Measurements from ENCODE around the gene RPSA.

The RPSA gene

DNA sequence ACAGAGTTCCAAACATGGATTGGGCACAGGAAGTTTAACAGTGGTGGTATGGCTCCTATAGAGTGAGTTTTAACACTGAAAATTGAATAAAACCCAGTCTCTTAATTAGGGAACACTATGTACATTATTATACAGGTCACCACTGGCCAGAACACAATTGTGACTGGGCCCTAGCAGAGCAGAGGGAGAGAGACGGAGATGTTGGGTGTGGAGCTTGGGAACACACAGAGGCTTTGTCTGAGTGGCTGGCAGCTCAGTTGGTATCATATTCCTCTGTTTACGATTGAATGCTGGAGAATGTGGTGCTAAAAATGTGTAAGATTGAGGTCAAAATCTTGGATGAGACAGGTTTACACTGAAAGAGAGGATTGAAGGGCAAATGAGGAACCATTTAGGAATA lies 54.2 kb downstream of the RPSA start:
- DNase-seq, result no peak

Measured in activated CD4-positive, alpha-beta T cell treated with anti-CD3 and anti-CD28 coated beads, Interleukin-2, amount 50 U/mL, for 4 hours (primary cell).